HG03520 (cell line): ENCODE measurements around the gene MYEOV.

Experiments used
- ATAC-seq: cut with Tn5 transposase; IDR thresholded peaks from one replicate; pipeline ENCODE4 v1.9.1; 2021; ENCODE audit warnings: mild to moderate bottlenecking, moderate library complexity; ENCODE audit not compliant: unreplicated experiment

The MYEOV gene

DNA sequence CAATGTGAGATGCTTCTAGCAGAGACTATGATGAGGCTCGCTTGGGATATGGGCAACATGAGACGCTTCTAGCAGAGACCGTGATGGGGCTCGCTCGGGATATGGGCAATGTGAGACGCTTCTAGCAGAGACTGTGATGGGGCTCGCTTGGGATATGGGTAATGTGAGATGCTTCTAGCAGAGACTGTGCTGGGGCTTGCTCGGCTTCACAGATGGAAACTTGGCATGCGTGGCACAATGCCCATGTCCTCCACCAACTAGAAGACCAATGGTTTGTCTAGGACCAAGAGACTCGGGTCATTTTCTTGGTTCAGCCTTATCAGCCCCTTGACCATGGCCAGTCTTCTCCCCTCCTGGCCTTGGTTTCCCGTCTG, 7.1 kb downstream of the MYEOV start:
- no peak for ATAC-seq

DNA sequence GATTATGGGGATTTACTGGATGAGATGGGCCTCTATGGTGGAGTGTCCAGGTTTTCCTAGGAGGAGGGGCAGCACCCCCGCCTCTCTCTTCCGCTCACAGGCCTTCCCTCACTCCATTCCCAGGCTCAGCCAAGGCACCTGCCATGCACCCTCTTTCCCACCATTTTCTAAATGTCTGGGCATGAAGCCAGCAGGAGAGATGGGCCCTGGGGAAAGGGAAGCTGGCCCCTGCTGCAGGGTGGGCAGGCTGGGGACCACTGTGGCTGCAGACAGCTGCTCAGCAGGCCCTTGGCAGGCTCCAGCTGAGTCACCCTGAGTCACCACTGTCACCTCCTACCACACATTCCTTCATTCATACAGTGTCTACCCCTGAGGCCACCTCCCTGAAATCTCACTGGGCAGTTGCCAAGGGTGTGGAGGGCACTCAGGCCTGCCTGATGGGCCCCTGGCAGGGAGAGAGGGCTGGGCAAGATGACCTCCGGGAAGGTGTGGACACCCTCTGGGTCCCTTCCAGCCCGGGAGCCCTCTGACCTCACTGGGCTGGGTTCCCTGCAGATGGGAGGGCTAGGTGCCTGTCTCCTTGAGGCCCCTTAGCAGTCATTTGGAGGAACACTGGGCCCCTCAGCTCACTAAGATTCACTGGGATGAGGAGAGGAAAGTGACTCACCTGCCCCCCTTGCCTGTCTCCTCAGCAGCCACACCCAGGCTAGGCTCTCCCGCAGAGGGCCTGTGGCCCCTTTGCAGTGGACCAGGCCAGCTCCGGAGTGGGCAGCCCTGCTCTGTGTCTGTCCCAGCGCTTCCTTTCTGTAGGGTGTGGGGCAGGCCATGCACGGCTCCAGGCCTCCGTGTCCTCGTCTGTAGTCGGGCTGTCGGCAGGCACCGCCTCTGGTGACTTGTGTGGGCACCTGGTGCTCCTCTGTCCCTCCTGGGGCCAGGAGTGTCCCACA, 7.8 kb downstream of the MYEOV start:
- ATAC-seq: no peak

DNA sequence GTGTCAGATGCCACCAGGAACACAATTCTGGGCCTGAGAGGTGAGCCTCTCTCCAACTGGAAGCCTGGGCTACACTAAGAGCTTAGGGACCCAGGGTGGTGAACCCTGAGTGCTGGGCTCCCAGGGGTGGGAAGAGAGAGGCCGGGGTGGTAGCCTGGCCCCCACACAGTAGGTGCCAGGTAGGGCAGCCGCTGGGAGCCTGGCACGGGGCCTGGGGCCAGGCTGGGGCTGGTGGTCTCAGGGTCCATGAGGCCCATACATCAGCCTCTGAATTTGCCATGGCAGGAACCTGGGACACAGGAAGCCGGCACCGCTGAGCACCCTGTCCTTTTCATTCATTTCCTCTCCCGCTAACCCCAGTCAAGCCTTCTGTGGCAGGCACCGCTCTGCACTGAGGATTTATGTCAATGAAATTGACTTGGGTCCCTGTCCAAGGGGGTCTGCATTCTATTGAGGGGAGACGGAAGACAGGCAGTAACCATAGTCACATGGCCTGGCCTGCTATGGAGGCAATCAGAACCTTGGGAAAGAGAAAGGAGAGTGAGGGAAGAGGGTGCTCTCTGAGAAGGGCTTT, 8.6 kb downstream of the MYEOV start:
- no peak for ATAC-seq

DNA sequence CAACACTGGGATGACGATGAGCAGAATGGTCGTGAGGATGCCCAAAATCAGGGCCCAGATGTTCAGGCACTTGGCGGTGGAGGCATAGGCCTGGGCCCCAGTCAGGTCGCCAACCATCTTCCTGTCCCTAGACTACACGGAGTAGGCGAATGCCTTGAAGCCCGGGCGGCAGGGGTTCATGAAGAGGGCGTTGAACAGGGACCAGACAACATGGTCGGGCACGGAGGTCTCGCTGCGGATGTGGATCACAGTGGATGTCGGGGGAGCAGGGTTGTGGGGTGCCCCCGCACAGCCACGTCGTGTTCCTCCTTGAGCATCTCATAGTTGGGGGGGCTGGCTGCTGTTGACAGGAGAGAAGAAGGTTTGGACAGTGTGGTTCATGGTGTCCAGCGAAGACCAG, 9.5 kb downstream of the MYEOV start:
- ATAC-seq: no peak

DNA sequence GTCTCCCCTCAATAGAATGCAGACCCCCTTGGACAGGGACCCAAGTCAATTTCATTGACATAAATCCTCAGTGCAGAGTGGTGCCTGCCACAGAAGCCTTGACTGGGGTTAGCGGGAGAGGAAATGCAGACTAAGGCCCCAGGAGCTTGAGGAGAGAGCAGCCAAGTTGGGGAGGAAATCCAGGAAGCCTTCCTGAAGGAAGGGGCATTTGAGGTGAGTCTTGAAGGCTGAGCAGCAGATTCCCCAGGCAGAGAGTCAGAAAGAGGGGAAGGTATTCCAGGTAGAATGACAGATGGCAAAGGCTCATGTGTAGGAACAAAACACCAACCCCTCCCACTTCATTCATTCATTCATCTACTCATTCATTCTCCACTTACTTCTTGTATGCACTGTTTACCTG, 10.3 kb downstream of the MYEOV start:
- ATAC-seq: no peak

DNA sequence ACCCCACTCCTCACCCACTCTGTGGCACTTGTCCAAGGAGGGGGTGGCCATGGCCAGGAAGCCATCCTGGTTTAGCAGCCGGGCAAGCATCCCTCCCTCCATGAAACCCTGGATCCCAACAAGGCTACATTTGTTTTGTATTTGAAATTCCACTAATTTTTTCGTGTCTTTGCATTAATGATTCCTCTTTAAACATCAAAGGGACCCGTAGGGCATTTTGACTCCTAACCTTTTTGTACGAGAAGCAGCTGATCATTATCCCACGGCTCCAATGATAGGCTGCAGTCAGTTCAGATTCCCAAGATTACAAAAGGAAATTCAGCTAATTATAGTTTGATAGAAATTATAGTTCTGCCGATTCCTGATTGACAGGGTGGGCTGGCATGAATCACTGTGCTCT, 10.7 kb downstream of the MYEOV start:
- no peak for ATAC-seq

DNA sequence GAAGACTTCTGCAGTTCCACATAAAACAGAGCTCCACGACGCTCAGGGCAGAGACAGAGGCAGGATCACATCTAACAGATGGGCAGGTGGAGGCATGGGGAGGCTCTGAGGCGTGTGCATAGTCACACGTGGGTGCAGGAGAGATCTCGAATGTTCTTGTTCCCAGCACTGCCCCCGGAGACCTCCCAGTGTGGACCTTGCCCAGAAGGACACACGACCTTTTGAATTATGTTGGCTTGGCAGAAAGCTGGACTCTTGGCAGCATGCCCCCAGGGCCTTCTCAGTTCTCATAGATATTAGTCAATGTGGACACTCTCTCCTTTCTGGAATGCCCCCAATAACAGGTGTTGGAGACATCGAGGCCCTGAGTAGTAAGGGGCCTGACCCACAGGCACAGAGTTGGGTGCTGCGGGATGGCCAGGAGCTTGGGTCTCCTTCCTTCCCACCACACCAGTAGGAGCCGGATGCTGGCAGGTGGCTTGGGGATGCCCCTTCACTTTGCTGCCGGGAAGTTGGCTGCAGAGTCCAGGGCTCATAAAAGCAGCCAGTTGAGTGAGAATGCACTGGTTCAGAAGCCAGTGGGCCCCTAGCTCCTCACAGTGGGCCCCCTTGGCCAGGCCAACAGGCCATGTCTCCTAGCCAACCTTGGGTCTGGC, 12.1 kb downstream of the MYEOV start:
- no peak for ATAC-seq

DNA sequence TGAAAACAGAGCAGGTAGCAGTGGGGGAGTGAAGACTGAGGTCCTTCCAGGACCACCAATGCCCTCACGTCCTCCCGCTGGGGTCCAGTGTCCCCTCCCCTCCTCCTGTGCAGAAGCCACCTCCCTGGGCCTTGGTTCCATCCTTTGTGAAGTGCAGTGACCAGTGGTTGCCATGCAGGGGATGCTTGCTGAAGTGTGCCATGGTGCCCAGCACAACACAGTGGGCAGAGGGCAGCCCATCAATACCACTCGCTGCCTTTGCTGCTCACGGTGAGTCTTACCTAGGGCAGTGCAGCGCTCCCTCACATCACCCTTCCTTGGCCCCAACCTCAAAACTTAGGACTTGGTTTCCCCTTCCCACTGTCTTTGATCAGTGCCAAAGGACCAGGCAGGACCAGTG, 12.9 kb downstream of the MYEOV start:
- ATAC-seq: no peak

DNA sequence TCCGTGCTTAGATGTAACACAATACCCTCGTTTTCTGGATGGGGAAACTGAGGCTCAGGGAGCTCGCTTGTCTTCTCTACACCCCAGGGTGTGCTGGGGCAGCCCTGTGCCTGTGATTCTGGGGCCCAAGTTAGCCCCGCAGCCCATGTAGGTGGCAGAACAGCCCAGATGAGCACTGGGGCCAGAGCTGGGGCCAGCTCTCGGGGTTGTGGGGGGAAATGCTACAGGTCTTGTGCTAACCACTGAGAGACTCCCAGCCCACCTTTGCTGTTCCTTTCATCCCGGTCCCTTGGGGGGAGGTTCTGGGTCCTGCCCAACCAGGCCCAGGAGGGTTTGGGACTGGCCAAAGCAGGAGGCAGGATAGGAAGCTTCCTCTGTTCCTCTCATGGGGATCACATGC, 13.5 kb downstream of the MYEOV start:
- no peak for ATAC-seq

DNA sequence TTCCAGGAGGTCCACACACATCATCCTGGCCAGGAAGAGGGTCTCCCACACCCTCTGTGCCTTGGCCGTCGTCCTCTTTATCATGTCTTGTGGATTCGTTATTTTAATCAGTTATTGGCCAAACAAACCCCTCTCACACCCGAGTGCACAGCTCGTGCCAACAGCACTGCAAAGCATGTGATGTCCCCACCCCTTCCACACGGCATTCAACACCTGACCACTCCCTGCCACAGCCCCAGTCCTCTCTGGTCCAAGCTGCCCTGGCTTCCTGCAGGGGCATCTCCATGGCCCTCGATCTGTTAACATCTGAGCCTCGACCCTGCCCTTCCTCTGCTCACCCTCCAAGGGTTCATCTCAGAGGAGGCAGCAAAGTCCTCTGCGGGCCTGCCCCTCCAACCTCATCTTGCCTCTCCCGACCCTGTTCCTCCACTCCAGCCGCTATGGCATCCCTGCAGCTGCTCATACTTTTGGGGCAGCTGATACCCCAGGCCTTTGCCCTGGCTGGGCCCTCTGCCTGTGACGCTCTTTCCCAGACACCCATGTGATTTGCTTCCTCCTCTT, 14.0 kb downstream of the MYEOV start:
- ATAC-seq: no peak

DNA sequence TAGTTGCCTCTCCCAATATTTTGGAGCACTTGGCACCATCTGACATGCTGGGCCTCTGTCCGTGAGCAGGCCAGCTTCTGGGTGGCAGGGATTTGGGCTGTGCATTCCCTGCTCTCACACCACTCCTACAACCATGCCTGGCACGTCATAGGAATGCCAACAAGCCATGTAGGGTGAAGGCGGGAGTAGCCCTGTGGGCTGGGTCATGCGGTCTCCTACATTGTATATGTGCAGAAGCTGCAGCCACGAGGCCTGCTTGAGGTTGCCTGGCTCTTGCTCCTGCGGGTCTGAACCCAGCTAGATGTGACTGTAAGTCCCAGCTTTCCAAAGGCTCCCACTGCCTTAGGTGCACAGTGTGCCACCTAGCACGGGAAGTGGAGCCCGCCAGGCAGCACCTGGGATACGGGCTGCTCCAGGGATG, 14.5 kb downstream of the MYEOV start:
- no peak for ATAC-seq

DNA sequence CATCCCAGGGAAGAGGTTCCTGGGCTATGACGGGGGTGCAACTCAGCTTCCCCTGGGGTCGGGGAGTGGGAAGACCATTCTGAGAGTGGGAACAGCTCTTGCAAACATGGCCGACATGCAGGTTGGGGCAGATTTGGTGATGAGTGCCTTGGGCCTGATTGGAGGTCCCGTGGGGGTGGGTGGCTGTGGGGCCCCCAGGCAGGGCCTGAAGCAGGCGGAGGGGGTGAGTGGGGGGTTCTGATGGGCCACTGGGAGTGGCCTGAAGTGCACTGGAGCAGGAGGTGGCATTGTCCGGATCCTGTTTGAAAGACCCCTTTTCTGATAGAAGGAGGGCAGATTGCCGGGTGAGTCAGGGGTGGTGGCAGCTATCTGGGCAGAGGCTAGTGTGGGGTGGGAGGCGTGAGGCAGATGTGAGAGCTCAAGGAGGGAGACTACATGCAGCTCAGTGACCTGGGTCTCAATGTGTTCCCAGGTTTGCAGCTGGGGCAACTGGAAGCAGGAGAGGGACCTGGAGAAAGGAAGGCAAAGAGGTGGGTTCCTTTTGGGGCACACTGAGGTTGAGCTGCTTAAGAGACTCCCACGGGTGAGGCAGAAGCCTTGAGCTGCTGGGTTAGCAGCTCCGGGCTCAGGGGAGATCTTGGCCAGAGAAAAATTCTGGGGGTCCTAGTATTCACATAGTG, 15.1 kb downstream of the MYEOV start:
- ATAC-seq: no peak

DNA sequence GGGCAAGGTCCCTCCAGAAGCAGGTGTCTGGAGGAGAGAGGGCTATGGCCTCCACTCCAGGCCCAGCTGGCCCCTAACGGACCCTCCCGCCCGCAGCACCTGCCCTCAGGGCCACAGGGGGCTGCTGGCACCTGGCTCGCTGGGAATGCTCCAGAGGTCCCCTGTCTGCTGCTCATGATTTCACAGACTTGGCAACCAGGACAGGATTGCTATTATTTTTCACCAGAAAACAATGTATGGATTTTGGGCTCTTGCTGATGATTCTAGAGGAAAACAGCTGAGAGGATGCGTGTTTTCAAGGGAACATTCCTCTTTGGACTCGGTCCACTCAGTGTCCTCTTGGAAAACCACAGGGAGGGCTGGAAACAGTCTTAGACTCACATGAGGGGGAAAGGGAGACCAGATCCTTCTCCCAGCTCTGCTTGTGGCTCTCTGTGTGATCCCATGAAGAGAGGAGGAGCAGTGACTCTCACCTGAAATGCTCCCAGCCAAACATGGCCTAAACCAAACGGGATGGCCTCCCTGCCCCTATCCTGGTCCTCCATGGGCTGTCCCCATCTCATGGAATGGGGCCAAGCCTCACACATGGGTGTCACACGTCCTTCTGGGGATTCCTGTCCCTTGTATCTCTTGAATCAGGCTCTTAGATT, 15.8 kb downstream of the MYEOV start:
- ATAC-seq: no peak

DNA sequence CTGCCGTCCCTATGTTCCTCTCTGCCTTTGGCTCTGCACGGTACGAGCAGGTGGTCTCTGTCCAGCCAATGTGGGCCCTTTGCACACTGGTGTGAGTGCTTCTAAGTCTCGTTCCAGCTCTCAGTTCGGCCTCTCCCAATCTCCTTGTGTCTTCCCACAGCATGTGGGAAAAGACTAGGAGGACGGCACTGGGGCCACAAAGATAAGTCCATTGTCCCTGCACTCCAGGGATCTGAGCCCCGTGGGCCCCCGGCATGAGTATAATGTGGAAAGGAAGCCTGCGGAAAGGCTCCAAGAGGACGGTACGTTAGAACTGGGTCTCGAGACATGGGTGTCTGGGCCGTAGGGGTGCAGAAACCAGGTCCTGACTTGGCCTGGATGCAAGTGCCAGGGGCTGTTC, 16.4 kb downstream of the MYEOV start:
- ATAC-seq: no peak

DNA sequence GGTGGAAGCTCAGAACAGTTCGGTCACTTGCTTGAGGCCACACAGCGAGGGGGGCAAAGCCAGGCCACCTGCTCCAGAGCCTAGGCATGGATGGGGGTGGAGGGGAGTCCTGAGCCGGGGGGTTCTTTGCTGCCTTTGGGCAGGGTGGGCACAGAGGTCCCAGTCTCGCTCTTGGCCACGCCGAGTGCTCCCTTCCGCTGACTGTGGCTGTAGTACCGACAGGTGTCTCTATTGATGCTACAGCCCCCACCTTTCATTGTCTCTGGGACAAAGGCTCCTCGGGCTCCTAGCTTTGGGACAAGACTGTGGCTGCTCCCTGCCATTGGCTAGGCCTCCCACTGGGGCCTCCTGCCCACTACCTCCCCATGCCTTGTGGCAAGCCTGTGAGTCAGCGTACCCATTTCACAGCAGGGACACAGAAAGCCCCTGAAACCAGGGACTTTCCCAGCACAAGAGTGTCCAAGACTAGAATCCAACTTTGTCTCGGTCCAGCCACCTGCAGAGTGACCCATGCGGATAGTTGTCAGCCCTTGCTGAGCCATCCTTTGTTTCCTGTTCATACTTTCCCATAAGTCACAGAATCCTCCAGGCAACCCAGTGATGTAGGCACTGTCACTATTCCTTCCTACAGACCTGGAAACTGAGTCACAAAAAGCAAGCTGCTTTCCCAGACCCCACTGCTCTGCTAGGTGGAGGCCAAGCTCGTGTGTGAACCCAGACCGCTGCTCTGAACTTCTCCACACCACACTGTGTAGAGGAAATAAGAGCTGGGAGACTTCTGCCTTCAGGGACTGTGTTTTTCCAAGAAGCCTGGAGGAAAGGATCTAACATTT, 17.2 kb downstream of the MYEOV start:
- no peak for ATAC-seq

DNA sequence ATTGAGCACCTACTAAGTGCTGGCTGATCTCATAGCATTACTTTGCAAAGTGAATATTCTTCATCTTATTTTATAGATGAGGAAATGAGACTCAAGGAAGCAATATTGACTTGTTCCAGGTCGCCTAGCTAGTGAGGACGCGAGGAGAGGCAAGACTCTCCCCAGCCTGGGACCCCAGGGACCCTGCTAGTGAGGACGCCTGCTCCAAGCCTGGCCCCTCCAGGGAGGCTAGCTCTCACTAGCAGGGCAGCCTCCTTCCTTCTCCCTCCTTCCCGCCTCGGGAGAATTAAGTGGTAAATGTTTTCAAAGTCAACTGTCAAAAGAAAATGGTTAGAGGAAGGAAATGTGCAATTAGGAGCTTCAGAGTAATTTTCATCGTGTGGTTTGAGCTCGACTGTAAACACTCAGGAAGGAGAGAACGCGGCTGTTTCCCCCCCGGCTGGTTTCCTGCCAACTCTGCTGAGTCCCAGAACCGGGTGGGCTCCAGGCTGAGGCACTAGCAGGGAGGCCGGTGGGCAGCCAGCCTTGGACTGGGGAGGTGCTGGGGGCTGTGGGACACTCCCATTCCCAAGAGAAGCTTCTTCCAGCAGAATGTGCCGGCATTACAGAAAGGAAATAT, 17.9 kb downstream of the MYEOV start:
- ATAC-seq: no peak

DNA sequence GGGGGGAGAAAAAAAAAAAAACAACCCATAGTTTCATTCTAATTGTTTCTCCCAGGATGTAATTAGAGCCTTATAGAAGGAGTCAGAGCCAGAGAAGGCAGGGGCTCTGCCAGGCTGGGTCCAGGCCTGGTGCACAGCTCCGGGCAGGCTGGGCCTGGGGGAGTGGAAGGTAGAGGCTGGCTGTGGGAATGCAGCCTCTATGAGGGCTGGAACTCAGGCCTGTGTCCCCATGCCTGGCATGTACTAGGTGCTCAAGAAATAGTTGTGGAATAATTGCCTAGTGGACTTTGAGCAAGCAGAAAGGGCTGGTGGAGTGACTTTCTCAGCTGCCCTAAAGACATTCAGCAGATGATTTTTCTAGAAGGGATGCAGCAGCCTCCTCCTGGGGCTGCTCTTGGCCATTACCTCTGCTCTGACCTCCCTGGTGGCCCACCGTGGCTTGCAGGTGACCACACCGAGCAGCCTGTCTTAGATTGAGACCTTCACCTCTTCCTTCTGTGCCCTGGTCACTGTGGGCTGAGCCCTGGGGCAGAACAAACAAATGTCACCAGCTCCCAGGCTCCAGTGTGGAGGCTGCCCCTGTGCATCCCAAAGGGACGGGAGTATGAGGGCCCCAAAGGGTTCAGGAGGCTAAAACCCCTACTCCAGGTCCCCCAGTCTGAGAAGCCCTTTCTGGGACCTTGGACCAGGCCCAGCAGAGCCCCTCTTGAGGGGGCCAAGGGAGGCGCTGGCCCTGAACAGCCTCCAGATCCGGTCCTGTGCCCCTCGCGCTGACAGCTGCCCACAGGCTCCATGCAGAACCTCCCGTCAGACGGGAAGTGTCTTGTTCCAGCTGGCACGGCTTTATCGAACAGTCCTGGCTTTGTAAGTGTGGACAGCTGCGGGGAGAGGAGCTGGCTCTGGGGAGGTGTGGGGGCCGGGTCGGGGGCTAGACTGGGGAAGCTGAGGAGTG, 18.8 kb downstream of the MYEOV start:
- no peak for ATAC-seq

DNA sequence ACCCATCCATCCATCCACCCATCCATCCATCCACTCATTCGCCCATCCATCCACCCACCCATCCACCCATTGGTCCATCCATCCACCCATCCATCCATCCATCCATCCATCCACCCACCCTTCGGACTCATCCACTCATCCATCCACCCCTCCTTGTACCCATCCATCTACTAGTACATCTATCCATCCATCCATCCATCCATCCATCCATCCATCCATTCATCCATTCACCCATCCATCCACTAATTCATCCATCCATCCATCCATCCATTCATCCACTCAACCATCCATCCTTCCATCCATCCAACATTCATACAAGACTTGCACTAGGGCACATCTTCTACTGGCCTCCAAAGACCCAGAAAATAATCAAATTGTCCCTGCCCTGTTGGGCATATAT, 20.0 kb downstream of the MYEOV start:
- no peak for ATAC-seq
